ENCODE results near the gene PSMF1.

Gene PSMF1, protein sequence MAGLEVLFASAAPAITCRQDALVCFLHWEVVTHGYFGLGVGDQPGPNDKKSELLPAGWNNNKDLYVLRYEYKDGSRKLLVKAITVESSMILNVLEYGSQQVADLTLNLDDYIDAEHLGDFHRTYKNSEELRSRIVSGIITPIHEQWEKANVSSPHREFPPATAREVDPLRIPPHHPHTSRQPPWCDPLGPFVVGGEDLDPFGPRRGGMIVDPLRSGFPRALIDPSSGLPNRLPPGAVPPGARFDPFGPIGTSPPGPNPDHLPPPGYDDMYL

GRCh38 chr20:1118336-1119127, at the start of gene PSMF1:
PSMF1 (plus strand) TSS chr20:1118602; CDS start chr20:1118774, 172 bp downstream.
- peak; percentile 97 for DNase-seq

- no peak for DNase-seq
Observed at GRCh38 chr20:1072258-1072657, 46.1 kb upstream of the PSMF1 start.

GRCh38 chr20:1075616-1076015, 42.8 kb upstream of the PSMF1 start:
- DNase-seq, result no peak

GRCh38 chr20:1081891-1082290, 36.5 kb upstream of the PSMF1 start:
- no peak for DNase-seq

DNA sequence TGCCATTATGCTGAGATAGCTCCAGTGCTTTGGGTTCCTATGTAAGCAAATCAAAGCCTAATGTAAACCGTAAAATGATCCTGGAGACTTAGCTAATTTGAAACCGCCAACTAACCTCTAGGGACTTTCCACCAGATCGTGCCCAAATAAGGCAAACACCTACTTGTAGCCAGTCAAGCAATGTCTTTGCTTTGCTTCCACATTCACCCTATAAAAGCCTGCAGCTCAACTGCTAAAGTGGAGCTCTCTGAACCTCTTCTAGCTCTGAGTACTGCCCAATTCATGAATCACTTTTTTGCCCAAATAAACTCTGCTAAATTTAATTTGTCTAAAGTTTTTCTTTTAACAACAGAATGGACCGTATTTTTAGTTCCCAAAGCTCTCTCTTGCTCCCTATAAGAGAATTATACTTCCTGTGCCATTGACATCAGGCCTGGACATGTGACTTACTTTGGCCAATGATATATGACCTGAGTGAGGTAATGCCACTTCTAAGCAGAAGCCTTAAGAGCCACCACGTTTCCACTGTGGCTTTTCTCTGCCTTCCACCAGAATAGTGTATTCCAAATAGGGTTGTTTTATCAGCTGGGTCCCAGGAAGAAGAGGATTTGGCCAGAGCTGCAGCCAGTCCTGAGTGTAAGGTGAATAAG, 34.8 kb upstream of the PSMF1 start:
- DNase-seq, result no peak

DNA sequence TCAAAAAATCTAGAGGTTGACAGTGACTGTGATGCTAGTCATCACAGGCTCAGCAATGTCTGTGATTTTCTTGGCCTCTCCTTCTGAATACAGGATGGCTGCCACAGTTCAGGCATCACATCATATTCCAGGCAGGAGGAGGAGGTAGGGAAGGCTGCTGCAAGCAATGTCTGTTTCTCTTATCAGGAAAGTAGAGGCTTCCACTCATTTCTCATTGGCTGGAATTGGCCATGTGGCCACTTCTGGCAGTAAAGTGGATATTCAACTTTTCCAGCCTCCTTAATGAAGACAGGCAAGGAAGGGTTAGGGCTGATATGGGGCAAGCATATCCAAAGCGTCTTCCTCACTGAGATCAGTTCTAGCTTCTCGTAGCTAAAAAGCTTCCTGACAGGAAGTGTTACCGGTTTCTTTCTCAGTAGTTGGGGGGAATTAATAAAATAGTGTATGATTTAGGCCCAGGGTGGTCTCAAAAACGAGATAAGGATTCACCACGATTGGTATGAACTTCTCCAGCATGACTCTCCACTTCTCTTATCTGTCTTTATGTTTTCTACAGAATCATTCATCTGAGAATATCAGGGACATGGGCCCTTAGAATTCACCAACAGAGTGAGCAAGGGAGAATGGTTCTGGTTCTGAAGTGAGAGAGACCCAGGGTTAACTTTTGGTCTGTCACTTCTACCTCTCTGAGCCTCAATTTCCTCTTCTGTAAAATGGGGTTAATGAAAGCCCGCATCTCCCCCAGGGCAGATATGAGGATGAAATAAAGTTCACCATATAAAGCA, 32.7 kb upstream of the PSMF1 start:
- no peak for DNase-seq

DNA sequence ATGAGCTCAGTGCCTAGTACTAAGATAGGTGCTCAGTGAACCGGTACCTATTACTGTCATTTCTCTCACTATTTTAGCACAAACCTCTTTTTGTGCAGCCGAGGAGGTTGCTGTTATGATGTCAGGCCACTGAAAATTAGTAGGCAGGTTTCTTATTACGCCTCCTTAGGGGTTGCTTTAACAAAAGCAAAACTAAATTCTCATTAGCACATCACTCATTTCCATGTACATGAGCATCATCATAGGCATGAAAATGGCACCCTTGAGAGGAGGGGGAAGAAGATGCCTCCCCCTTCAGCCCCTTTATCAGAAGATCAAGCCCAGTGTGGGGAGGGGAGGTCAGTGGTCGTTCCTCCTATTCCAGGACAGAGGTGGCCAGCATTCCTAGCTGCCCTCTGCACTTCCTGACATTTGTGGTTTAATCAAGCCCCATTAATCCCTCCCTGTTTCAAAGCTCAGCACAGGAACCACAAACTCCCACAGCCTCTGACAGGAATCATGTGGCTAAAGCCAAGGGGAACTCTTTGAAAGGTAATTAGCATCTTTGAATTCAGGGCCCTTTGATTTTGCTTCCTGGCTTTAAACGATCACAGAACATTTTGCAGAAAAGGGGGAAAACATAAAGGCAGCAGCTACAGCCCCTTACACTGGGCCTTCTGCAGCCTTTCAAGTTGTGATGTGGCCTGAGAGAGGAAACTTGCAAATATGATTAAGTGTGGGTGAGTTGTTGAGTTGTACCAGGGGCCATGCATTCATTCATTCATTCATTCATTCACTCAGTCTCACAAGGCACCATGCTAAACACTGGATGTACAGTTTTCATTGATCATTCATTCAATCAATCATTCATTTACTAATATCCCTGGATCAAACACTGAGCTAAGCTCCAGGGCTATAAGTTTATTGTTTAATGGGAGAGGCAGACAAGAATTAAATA, 31.9 kb upstream of the PSMF1 start:
- DNase-seq, result no peak

DNA sequence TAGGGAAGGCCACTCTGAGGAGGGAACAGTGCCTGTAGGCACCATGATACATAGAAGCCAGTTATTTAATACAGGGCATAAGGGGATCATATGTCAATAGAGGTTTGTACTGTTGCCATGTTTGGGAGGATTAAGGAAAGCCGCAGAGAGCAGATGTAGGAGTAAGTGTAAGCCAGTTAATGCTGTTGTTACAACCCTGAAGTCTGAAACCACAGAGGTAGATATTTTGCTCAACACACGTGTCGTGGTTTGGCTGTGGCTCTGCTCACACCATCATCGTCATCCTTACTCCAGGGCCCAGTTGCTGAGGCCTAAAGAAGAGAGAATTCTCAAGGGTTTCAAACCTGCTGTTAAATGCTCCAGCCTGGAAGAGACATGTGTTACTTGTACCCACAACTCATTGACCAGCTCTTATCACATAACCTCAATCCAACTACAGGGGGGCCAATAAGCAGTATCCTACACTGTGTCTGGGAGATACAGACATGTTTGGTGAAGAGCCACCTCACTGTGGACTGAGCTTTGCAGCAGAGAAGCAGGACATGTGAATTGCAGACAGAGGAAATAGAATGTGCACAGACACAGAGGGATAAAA, 31.0 kb upstream of the PSMF1 start:
- peak; percentile 41 for DNase-seq

DNA sequence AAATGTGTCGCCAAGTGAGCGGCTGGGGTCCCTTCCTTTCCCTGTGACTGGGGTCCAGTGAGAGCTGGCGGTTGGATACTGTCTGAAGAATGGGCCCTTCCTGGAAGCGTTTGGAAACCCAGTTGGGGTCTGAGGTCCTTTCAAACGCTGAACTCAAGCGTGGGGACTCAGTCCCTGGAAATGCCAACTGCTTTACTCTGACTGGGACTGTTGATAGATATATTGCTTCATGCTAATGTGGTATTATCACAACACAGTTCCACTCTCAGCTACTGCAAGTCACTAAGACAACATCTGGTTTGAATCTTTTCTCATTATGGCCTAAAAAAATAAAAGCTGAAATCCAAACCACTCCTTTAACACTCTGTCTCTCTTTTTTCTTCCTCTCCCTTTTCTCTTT, 23.7 kb upstream of the PSMF1 start:
- DNase-seq, result no peak

DNA sequence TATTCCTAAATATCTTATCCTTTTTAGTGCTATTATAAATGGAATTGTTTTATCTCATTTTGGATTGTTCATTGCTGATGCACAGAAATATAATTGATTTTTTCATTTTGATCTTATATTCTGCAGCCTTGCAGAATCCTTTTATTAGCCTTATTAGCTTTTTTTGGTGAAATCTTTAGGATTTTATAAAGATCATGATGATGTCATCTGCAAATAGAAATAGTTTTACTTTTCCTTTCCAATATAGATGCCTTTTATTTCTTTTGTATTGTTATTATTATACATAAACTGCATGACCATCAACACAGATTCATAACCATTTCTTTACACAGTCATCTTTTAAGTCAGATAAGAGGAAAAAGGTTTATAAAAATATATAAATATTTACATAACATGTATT, 16.9 kb upstream of the PSMF1 start:
- DNase-seq, result no peak

DNA sequence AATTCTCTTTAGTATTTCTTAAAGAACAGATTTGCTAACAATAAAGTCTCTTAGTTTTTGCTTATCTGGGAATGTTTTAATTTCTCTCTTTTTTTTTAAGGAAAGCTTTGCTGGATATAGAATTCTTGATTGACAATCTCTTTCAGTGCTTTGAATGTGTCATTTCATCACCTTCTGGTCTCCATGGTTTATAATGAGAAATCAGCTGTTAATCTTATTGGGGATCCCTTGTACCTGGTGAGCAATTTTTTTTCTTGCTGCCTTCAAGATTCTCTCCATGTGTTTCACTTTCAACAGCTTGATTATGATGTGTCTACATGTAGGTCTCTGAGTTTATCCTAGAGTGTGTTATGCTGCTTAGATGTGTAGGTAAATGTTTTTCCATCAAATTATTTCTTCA, 16.4 kb upstream of the PSMF1 start:
- no peak for DNase-seq

GRCh38 chr20:1103751-1104150, 14.7 kb upstream of the PSMF1 start:
- no peak for DNase-seq

DNA sequence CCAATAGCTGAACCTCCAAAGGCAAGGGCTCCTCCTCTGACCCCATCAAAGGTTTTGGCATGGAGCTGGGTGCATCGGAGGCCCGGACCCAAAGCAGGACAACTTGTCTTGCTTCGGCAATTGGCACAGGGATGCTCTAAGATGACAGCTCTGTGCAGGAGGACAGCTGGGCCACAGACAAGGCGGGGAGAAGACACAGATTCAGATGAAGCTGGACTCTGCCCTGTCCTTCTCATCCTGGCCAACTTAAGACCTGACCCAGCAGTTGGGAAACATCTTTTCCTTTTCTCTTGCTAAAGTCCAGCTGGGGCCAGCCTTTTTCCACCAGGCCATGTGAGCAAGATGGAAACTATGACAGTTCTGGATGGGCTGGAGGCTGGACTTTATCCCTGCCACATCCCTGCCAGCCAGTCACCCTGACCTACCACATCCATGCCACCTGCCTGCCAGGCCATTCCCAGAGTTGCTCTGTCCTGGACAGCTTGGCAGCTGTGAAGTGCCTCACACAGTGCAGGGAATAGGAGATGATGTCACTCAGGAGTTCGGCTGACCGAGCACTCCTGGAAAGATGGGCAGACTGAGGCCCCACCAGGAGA, 12.7 kb upstream of the PSMF1 start:
- DNase-seq, result no peak

DNA sequence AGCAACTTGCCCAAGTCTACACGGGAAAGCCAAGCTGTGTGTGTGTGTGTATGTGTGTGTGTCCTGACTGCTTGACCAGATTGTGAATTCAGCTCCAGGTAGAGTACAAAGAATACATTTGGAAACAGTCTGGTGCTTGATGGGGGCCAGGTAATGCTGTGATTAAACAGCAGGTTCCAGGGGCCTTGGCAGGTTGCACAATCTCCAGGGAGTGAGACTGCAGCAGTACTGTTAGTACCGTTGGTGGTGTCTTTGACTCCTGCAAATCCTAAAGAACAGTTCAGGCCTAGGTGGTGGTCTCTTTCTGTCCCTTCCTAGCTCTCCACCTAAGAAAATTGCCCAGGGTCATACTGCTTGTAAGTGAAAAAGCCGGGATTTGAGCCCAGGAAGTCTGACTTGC, 11.2 kb upstream of the PSMF1 start:
- no peak for DNase-seq

- DNase-seq, result peak; percentile 72
Observed at GRCh38 chr20:1108437-1108920, 9.9 kb upstream of the PSMF1 start.

DNA sequence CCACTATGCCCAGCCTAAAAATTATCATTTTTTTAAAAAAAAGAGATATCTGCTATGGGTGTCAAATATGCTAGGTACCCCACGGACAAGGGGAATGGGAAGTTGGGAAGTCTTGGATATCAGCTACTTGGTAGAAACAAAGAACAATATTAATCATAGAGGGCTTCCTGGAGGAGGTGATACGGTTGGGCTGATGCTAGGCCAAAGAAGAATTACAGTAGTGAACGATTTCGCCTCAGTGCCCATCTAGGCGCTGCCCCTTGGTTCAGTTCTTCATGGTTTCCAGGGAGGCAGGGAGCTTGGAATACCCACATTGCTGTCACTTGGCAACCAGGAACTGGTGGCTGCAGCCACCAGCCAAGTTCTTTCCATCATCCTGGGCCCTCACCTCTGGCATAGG, 5.5 kb upstream of the PSMF1 start:
- no peak for DNase-seq

DNA sequence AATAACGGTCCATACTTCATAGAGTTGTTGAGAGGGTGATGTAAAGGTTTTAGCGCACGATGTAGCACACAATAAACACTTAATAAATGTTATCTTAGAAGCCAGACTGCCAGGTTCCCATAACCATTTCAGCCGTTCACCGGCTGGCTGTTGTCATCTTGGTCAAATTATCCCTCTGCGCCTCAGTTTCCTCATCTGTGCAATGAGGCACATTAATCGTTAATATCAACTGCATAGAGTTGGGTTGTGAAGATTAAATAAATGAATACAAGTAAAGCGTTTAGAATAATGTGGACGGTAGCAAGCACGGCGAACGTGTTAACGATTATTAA, 432 bp upstream of the PSMF1 start:
- DNase-seq, result no peak

DNA sequence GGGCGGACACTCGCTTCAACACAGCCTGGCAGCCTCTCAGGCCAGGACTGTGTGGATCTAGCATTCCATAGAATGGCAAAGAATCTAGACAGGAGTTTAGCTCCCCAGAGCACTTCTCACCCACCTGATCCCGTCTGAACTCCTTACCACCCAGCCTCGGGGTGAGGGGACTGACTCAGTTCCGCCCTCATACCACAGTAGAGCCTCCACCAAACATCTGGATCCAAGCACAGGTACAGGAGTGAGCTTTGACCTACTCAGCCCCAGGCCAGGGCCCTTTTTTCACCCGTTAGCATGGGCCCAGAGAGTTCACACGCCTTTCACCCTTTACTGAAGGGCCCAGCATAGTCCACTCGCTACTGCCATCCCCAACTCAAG, 715 bp downstream of the PSMF1 start:
- no peak for DNase-seq

- no peak for DNase-seq
Observed at GRCh38 chr20:1119524-1119923, 1.1 kb downstream of the PSMF1 start.

GRCh38 chr20:1121429-1121828, 3.0 kb downstream of the PSMF1 start:
- DNase-seq, result no peak

Measured in stimulated activated CD8-positive, alpha-beta memory T cell treated with anti-CD3 and anti-CD28 coated beads, Interleukin-4, amount 100 ng/mL, for 48 hours (primary cell).